ENCODE data around the gene MFAP5. TPM values are rescaled to one million over a fixed set of nuclear protein-coding genes. Genes with fewer than 3 reads are reported as not detected.

MFAP5 gene, protein sequence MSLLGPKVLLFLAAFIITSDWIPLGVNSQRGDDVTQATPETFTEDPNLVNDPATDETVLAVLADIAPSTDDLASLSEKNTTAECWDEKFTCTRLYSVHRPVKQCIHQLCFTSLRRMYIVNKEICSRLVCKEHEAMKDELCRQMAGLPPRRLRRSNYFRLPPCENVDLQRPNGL
- total RNA-seq = not detected

DNA sequence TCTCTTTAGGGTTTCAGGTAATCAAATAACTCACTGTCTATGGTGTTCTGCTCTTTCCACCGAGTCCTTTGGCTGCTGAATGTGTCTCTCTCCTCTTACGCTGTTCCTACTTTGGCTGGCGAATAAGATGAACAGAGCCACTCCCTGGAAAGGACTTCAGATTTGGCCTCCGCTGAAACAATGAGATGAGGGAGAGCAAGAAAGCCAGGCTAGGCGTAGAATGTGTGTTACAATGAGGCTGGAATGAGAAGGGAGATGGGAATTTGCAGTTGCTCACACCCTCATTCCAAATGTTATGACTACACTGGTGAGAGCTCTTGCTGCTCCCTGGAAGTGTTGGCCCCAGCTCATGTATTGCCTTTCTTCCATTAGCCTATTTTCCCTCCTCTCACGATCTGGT is at the start of gene MFAP5:
TSS of gene MFAP5 (minus strand) at position 234 of the 400 bp plus-strand sequence. CDS start 722 bp downstream, outside the sequence.
- DNase-seq = no peak
- ChIA-PET POLR2A (no interaction called here), CTCF (no interaction called here)
- H3K4me1 Mint-ChIP-seq (ENCODE audit: low read depth) = no peaks in the 10 kb centered on the region
- intact Hi-C loops (cut with micrococcal nuclease) = no loop called here
- H3K27ac Mint-ChIP-seq = no peak within 1 kb of the TSS
- no peaks in the 10 kb centered on the region for H3K36me3 Mint-ChIP-seq
- no peaks in the 10 kb centered on the region for H3K9me3 Mint-ChIP-seq
- H3K27me3 Mint-ChIP-seq = peaks cover 5% of the 10 kb centered on the region
- no peak within 1 kb of the TSS for H3K4me3 Mint-ChIP-seq

DNA sequence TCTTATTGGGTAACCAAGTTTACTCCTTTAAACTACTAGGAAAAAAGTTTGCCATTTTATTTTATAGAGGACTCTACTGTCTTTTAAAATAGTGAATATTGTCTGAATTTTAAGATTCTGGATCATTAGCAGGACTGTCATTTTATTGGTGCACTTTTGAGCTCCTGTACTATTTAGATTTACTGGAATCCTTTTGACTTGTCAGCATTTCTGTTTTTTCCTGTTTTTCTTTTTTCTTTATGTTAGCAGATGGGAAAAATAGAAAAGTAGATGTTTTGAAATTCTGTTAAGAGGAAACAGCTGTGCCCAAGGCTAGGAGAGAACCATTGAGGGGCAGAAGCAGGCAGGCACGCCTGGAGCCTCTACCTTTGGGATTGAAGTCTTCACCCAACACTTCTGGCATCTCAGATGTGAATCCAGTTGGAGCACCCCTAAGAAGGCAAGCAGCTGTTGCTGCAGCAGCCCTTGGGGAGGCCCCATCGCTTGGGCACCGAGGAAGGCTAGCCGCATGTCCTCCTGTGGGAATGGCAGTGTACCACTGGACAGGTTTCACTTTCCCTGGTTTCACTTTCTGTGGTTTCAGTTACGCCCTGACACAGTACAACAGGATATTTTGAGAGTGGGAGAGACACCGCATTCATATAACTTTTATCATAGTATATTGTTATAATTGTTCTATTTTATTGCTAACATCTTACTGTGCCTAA is 46.7 kb upstream of the MFAP5 start:
- intact Hi-C loops (cut with micrococcal nuclease) = no loop called here
- H3K9me3 Mint-ChIP-seq = no peaks in the 10 kb centered on the region
- ChIA-PET CTCF (interaction anchor here (0.6 kb wide), 1 partner anchor 182 kb away, joined by 3 read pairs; no protein-coding TSS in a partner anchor), POLR2A (no interaction called here)
- no peak overlapping the region for H3K27ac Mint-ChIP-seq
- peaks cover 5% of the 10 kb centered on the region for H3K4me1 Mint-ChIP-seq (ENCODE audit: low read depth)
- no peaks in the 10 kb centered on the region for H3K27me3 Mint-ChIP-seq
- DNase-seq = no peak
- no peaks in the 10 kb centered on the region for H3K36me3 Mint-ChIP-seq
- no peak overlapping the region for H3K4me3 Mint-ChIP-seq

- ChIA-PET CTCF (interaction anchor here (0.7 to 1.1 kb wide), 3 partner anchors 18 to 189 kb away, joined by 3 read pairs; no protein-coding TSS in a partner anchor), POLR2A (no interaction called here)
- no peaks in the 10 kb centered on the region for H3K27me3 Mint-ChIP-seq
- H3K4me3 Mint-ChIP-seq = no peak overlapping the region
- intact Hi-C loops (cut with micrococcal nuclease) = no loop called here
- no peaks in the 10 kb centered on the region for H3K36me3 Mint-ChIP-seq
- H3K27ac Mint-ChIP-seq = no peak overlapping the region
- no peak for DNase-seq
- H3K9me3 Mint-ChIP-seq = no peaks in the 10 kb centered on the region
- H3K4me1 Mint-ChIP-seq (ENCODE audit: low read depth) = peaks cover 8% of the 10 kb centered on the region
Observed at GRCh38 chr12:8702159-8702558, 39.5 kb upstream of the MFAP5 start.

GRCh38 chr12:8701046-8701660 is 38.5 kb upstream of the MFAP5 start:
- POLR2A ChIA-PET = no interaction called here

DNA sequence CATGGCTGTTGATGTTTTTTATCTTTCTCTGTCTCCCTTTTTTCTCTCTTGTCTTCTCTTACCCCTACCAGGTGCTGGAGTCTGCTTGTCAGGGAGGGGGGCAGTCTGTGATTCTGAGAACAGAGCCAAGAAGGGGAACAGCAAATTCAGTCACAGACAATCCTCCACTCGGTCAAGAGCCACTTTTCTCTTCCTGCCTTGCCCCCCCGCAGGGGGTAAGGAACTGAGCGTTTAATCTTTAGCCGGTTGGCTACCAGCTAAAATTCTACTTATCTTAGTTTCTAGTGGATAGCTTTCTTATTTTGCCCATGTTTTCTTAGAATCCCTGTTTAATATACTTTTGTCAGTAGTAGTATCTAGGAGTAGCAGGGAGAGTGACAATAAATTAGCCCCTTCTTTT is 37.1 kb upstream of the MFAP5 start:
- Mint-ChIP-seq H3K36me3 (no peaks in the 10 kb centered on the region), H3K27me3 (no peaks in the 10 kb centered on the region), H3K27ac (no peak overlapping the region), H3K4me1 (ENCODE audit: low read depth) (peaks cover 11% of the 10 kb centered on the region), H3K4me3 (peak overlapping the region; percentile 27), H3K9me3 (no peaks in the 10 kb centered on the region)
- POLR2A ChIA-PET = no interaction called here
- CTCF ChIA-PET = no interaction called here
- intact Hi-C loops (cut with micrococcal nuclease) = loop anchor here (5.0 kb wide), 1 partner anchor 348 kb away; no protein-coding TSS in a partner anchor
- DNase-seq = no peak

More at GRCh38 chr12:8701046-8701660, 38.5 kb upstream of the MFAP5 start:
- CTCF ChIA-PET = interaction anchor here (1.1 kb wide), 1 partner anchor 19 kb away, joined by 3 read pairs; no protein-coding TSS in a partner anchor
- DNase-seq = no peak
- Mint-ChIP-seq H3K9me3 (no peaks in the 10 kb centered on the region), H3K27me3 (no peaks in the 10 kb centered on the region), H3K27ac (no peak overlapping the region), H3K4me3 (no peak overlapping the region), H3K36me3 (no peaks in the 10 kb centered on the region), H3K4me1 (ENCODE audit: low read depth) (peaks cover 11% of the 10 kb centered on the region)
- intact Hi-C loops (cut with micrococcal nuclease) = no loop called here

GRCh38 chr12:8698879-8699278 is 36.3 kb upstream of the MFAP5 start:
- Mint-ChIP-seq H3K36me3 (no peaks in the 10 kb centered on the region), H3K27me3 (no peaks in the 10 kb centered on the region), H3K9me3 (no peaks in the 10 kb centered on the region), H3K4me3 (peak overlapping the region; percentile 92), H3K27ac (no peak overlapping the region), H3K4me1 (ENCODE audit: low read depth) (peaks cover 11% of the 10 kb centered on the region)
- no peak for DNase-seq
- CTCF ChIA-PET = interaction anchor here (1.6 kb wide), 1 partner anchor 340 kb away, joined by 5 read pairs; no protein-coding TSS in a partner anchor
- POLR2A ChIA-PET = no interaction called here
- intact Hi-C loops (cut with micrococcal nuclease) = loop anchor here (5.0 kb wide), 1 partner anchor 348 kb away; no protein-coding TSS in a partner anchor

DNA sequence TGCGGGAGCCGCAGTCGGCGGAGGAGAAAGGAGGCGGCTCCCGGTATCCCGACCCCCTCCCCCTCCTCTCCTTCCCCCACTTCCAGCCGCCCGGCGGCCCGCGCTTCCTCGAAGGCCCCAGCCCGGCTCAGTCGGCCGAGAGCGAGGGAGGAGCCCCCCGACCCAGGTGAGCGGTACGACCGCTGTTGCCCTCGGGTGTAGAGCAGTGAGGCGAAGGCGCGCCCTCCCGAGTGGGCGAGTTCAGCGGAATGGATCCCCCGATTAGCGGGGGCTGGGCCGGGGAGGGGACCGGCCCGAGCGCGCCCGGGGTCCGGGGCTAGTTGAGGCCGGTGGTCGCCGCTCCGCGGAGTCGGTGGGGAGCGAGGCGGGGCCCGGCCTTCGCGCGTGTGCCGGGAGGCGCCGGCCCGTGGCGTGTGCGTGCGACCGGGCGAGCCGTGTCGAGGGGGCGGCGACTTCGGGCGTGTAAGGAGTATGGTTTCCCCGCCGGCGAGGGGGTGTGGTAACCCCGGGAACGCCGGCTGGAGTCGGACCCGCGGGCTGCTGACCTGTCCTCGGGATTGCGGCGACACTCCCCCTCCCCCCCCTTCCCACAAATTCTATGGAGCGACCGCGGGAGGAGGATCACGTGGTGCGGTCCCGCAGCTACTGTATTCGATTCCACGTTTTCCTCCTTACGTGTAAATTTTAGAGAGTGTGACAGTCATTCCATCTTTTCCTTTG is 35.7 kb upstream of the MFAP5 start:
- Mint-ChIP-seq H3K27ac (peak overlapping the region; percentile 69), H3K4me3 (peak overlapping the region; percentile 92), H3K27me3 (no peaks in the 10 kb centered on the region), H3K36me3 (no peaks in the 10 kb centered on the region), H3K9me3 (no peaks in the 10 kb centered on the region), H3K4me1 (ENCODE audit: low read depth) (peaks cover 11% of the 10 kb centered on the region)
- POLR2A ChIA-PET = no interaction called here
- peak; percentile 53 for DNase-seq
- CTCF ChIA-PET = interaction anchor here (1.0 to 1.6 kb wide), 3 partner anchors 192 to 351 kb away, joined by 3 to 5 read pairs (median 5); no protein-coding TSS in a partner anchor
- intact Hi-C loops (cut with micrococcal nuclease) = loop anchor here (5.0 kb wide), 1 partner anchor 349 kb away; no protein-coding TSS in a partner anchor

DNA sequence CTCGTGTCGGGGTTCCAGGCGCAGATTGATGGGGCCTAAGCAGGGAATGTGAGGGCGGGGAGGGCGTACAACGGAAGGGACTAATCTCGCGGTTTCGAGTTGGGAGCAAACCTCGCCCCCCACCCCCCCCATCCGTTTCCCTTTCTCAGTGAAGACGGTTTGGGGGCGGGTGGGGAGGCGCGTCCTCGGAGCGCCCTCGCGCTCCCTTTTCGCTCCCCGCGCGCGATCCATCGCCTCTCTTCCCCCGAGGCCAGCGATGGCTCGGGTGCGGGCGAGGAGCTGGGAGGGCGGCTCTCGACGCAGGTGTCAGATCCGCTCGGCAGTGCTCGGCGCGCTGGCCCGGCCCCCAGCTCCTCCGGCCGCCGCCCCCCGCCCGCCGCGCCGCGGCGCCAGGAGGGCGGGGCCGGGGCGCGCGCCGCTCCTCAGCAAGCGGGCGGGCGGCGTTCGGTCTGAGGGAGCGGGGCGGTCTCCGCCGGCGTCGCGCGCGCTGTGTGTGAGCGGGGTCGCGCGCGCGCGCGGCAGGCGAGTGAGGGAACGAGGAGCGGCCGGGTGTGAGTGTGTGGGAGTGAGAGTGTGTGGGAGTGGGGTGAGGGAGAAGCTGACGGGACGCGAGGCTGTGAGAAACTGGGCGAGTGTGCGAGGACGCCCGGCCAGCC is 35.0 kb upstream of the MFAP5 start, which contains the start of gene RIMKLB:
TSS of gene RIMKLB (plus strand) at position 516 of the 656 bp plus-strand sequence. CDS start 15,876 bp downstream, outside the sequence.
- POLR2A ChIA-PET = no interaction called here

GRCh38 chr12:8697120-8697475 is 34.5 kb upstream of the MFAP5 start:
- ChIA-PET POLR2A (no interaction called here), CTCF (interaction anchor here (0.6 to 1.6 kb wide), 5 partner anchors 16 to 352 kb away, joined by 3 to 5 read pairs (median 5); no protein-coding TSS in a partner anchor)
- intact Hi-C loops (cut with micrococcal nuclease) = loop anchor here (1.0 to 5.0 kb wide), 2 partner anchors 252 to 350 kb away; partner anchors contain the start of gene M6PR
- H3K36me3 Mint-ChIP-seq = no peaks in the 10 kb centered on the region
- DNase-seq = no peak
- H3K27me3 Mint-ChIP-seq = no peaks in the 10 kb centered on the region
- no peak overlapping the region for H3K27ac Mint-ChIP-seq
- H3K4me3 Mint-ChIP-seq = peak overlapping the region; percentile 92
- H3K4me1 Mint-ChIP-seq (ENCODE audit: low read depth) = peaks cover 11% of the 10 kb centered on the region
- no peaks in the 10 kb centered on the region for H3K9me3 Mint-ChIP-seq

More for the DNA sequence above, 35.0 kb upstream of the MFAP5 start, which contains the start of gene RIMKLB:
- Mint-ChIP-seq H3K36me3 (no peaks in the 10 kb centered on the region), H3K4me3 (peak within 1 kb of the TSS; percentile 92), H3K9me3 (no peaks in the 10 kb centered on the region), H3K4me1 (ENCODE audit: low read depth) (peaks cover 11% of the 10 kb centered on the region), H3K27ac (peak within 1 kb of the TSS; percentile 69), H3K27me3 (no peaks in the 10 kb centered on the region)
- intact Hi-C loops (cut with micrococcal nuclease) = loop anchor here (1.0 to 5.0 kb wide), 2 partner anchors 252 to 350 kb away; partner anchors contain the start of gene M6PR
- DNase-seq = peak; percentile 76
- CTCF ChIA-PET = interaction anchor here (0.6 to 1.6 kb wide), 5 partner anchors 16 to 352 kb away, joined by 3 to 5 read pairs (median 5); no protein-coding TSS in a partner anchor

GRCh38 chr12:8696442-8697090 is 33.9 kb upstream of the MFAP5 start:
- Mint-ChIP-seq H3K36me3 (no peaks in the 10 kb centered on the region), H3K4me3 (peak overlapping the region; percentile 92), H3K27me3 (no peaks in the 10 kb centered on the region), H3K27ac (no peak overlapping the region), H3K9me3 (no peaks in the 10 kb centered on the region), H3K4me1 (ENCODE audit: low read depth) (peaks cover 11% of the 10 kb centered on the region)
- ChIA-PET CTCF (interaction anchor here (1.5 to 1.6 kb wide), 2 partner anchors 164 to 353 kb away, joined by 5 read pairs; no protein-coding TSS in a partner anchor), POLR2A (no interaction called here)
- intact Hi-C loops (cut with micrococcal nuclease) = loop anchor here (1.0 to 5.0 kb wide), 2 partner anchors 253 to 351 kb away; partner anchors contain the start of gene M6PR
- DNase-seq = no peak

GRCh38 chr12:8695116-8695515 is 32.5 kb upstream of the MFAP5 start:
- no peaks in the 10 kb centered on the region for H3K9me3 Mint-ChIP-seq
- CTCF ChIA-PET = no interaction called here
- no peak overlapping the region for H3K27ac Mint-ChIP-seq
- no peaks in the 10 kb centered on the region for H3K36me3 Mint-ChIP-seq
- intact Hi-C loops (cut with micrococcal nuclease) = loop anchor here (5.0 kb wide), 1 partner anchor 352 kb away; no protein-coding TSS in a partner anchor
- POLR2A ChIA-PET = no interaction called here
- H3K4me1 Mint-ChIP-seq (ENCODE audit: low read depth) = peaks cover 11% of the 10 kb centered on the region
- H3K4me3 Mint-ChIP-seq = no peak overlapping the region
- H3K27me3 Mint-ChIP-seq = no peaks in the 10 kb centered on the region
- DNase-seq = no peak

All from activated CD4-positive, alpha-beta memory T cell treated with anti-CD3 and anti-CD28 coated beads for 36 hours (primary cell).